Stimulated activated CD4-positive, alpha-beta T cell treated with anti-CD3 and anti-CD28 coated beads, TNF-alpha, amount 100 ng/mL, for 1 hour (primary cell): ENCODE results near the gene EVA1A.

ENCODE experiments used
- DNase-seq, 3 donors: peaks; one replicate each; pipeline ENCODE4 v3.0.0-alpha.2; 2020; ENCODE audit warnings: low read depth in 3 of 3, low spot score in 1 of 3

EVA1A gene

DNA sequence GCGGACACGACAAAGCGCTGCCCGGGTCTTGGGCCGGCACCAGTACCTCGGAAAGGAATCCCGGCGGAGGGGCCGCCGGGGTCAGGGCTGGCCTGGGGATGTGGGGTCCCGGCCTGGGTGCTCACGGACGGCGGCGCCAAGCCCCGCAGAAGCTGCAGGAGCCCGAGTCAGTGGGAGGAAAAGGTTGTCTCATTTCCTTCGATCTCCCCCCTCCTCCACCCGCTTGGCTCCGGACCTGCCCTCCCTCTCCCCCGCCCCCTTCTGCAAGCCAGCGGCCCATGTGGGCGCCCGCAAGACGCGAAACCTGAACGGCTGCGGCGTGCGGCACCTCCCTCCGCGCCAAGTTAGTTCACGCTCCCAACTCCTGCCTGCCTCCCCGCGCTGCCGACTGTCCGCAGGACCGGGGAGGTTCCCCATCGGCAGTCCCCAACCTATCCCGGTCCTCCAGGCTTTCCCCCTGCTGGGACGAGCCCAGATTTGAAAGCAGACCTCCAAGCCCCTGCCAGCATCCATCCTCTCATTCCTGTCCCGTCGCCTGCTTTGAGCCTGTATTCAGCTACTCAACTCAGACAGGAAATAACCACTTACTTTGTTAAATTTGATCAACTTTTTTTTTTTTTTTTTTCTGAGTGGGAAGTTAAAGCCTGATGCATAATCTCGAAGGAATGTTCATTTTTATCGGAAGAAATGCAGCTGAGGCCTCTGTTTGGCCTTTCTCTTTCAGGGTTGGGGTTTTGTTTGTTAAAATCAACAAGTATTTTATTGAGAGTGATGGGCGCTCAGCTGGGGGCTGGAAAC lies at the start of gene EVA1A:
Gene EVA1A, minus strand, starts transcription at position 172 of the 798 bp plus-strand sequence. CDS start 42,799 bp downstream, outside the sequence.
- DNase-seq = no peak

DNA sequence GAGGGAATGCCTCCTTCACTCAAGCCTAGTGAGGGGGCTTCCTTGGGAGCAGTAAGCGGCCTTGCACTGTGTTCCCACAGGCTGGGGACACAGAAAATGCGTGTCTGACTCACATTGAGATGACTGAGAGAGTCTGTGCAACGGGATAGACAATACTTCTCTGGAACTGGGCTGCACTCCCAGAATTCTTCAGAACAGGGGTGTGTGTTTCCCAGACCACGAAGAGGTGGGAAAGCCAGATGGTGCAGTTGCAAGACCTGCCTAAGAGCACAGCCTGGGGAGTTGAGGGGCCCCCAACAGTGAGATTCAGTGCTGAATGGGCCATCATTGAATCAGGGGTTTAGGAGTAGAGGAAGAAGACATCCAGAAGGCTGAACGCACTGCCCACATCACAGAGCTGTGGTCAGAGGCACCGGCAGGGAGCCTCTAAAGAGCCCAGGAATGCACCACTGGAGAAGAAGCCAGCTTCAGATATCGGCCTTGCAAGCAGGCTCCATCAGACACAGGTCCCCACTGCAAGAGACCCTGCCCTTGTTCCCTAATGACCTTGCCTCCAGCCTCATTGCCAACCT lies 49.3 kb upstream of the EVA1A start:
- no peak for DNase-seq

DNA sequence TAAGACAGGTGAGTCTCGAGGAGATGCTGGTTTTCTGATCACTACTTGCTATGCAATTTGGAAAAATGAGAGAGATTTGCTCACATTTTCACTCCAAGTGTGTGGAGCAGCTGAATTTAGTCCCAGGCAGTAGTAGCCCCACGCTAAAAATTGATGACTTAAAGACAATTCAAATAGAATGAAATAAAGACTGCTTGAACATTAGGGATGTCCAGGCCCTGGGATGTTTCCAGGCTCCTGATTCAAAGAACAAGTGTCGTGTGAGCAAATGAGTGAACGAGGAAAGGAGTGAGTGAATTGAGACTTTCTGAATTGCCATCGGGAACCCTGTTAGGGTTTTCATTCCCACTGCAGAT lies 48.6 kb upstream of the EVA1A start:
- DNase-seq = no peak

GRCh38 chr2:75608684-75609333 lies 48.1 kb upstream of the EVA1A start:
- DNase-seq = peak in 2 of 3 donors; percentile 5 to 32

GRCh38 chr2:75607988-75608683 lies 47.4 kb upstream of the EVA1A start:
- no peak for DNase-seq

- no peak for DNase-seq
Observed at GRCh38 chr2:75607400-75607798, 46.7 kb upstream of the EVA1A start.

GRCh38 chr2:75606761-75607399 lies 46.1 kb upstream of the EVA1A start:
- no peak for DNase-seq

- no peak for DNase-seq
Observed at GRCh38 chr2:75605770-75606529, 45.2 kb upstream of the EVA1A start.

GRCh38 chr2:75604484-75604883 lies 43.7 kb upstream of the EVA1A start:
- DNase-seq = no peak

GRCh38 chr2:75603477-75603876 lies 42.7 kb upstream of the EVA1A start:
- DNase-seq = no peak

DNA sequence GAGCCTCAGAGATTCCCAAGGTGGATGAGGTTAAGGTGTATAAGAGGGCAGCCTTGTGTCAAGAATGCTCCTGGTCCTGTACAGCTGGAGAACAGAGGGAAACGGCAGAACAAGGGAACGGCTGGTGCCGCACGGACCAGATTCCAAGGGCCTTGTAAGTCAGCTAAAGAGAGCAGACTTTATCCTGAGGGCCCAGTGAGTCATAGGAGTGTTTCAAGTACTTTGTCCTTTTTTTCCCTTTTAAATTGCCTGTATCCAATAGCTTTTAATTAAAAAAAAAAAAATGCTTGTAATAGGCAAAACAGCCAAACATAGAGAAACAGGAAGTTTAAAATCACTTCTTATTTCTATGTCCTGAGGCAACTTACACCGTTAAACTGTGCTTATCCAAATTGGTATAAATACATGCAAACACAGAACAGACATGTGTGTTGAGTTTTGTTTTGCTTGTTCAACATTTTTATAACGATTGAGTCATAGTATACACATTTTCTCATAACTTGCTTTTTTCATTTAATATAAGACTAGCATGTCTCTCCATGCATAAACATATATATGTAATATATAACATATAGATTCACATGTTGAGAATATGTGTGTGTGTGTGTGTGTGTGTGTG lies 42.1 kb upstream of the EVA1A start:
- DNase-seq = no peak

DNA sequence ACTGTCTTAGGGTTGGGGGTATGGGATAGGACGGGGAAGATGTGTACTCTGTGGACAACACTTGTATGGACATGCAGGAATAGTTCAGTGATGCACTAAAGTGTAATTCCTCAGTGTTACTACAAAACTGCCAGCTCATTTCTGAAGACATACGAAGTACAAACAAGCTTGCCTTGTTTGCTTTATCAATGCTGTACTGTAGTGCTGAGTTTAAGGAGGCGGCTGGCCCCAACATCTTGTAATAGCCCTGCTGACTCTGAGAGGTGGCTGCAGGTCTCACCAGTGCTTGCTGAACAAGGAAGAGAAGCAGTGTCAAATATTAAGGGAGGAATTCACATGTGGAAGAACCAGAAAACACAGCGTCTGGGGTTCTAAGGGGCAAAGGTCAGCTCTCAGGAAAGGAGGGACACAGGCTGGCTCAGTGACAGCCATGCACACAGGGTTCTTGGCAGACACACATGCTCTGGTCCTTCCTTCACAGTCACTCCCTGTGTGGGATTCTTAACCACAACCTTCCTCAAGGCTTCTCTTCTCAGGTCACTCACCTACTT lies 39.8 kb upstream of the EVA1A start:
- no peak for DNase-seq

- DNase-seq = no peak
Observed at GRCh38 chr2:75598589-75599155, 37.9 kb upstream of the EVA1A start.

DNA sequence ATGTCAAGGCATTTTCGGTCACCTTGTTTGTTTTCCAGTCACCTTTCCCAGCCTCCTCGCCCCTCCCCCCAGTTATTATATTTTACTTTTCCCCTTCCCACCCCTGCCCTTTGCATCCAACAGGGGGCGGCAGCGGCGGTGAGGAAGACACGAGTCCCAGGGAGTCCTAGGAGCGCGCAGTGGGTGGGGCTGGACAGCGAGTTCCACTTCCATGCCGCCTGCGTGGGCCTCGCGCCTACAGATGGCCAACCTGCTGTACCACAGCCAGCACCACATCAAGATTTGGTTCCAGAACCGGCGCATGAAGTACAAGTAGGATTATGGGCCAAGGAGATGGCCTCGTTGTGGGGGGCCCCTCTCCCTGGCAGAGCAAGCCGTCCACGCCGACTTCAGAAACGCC lies 37.2 kb upstream of the EVA1A start:
- no peak for DNase-seq

GRCh38 chr2:75596784-75597183 lies 36.0 kb upstream of the EVA1A start:
- DNase-seq = no peak

GRCh38 chr2:75595541-75596395 lies 35.0 kb upstream of the EVA1A start:
- DNase-seq = no peak

- DNase-seq = no peak
Observed at GRCh38 chr2:75594596-75594995, 33.9 kb upstream of the EVA1A start.

- DNase-seq = no peak
Observed at GRCh38 chr2:75592888-75593287, 32.1 kb upstream of the EVA1A start.

DNA sequence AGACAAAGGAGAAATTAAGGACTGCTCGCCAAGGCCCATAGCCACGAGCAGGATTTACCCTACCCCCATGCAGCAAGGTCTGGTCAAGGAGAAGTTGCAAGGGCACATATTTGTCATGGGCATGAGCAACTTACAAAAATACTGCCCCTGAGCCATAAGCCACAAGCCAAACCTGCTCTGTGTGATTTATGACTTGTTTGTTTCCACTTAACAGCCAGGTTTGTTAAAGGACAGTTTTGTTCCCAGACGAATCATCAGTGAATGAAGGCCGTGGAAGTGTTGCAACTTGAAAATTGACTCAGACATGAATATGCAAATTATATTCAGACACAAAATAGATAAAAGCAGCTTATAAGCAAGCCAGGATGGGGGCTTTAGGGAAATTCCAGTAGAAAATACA lies 31.3 kb upstream of the EVA1A start:
- no peak for DNase-seq
